ENCODE results near the gene PNPLA6. TPM values are rescaled to one million over a fixed set of nuclear protein-coding genes. Genes with fewer than 3 reads are reported as not detected.

PNPLA6 gene
- total RNA-seq, 2 experiments from 2014 or later = 160 to 184 TPM

DNA sequence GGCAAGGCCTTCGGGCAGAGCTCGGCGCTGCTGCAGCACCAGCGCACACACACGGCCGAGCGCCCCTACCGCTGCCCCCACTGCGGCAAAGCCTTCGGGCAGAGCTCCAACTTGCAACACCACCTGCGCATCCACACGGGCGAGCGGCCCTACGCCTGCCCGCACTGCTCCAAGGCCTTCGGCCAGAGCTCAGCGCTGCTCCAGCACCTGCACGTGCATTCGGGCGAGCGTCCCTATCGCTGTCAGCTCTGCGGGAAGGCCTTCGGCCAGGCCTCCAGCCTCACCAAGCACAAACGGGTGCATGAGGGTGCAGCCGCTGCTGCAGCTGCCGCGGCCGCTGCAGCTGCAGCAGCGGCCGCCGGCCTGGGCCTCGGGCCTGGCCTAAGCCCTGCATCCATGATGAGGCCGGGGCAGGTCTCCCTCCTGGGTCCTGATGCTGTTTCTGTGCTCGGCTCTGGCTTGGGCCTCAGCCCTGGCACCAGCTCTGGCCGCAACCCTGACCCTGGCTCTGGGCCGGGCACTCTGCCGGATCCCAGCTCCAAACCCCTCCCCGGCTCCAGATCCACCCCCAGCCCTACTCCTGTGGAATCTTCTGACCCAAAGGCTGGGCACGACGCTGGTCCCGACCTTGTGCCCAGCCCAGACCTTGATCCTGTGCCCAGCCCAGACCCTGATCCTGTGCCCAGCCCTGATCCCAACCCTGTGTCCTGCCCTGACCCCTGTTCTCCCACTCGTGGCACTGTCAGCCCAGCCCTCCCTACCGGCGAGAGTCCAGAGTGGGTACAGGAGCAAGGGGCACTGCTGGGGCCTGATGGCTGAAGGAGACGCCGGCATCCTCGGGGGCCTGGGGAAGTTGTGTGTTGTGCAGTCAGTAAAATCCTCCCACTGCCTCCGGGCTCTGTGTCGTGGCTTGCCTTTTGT is 15.1 kb upstream of the PNPLA6 start:
- H3K27me3 Mint-ChIP-seq = peaks cover 9% of the 10 kb centered on the region
- H3K4me1 Mint-ChIP-seq = peaks cover 13% of the 10 kb centered on the region
- H3K9me3 Mint-ChIP-seq (ENCODE audit: low read depth) = no peaks in the 10 kb centered on the region
- H3K4me3 Mint-ChIP-seq = no peak overlapping the region
- H3K36me3 Mint-ChIP-seq = no peaks in the 10 kb centered on the region
- H3K27ac Mint-ChIP-seq = no peak overlapping the region
- CTCF ChIA-PET = interaction anchor here (1.3 kb wide), 1 partner anchor 15 kb away, joined by 5 read pairs; the partner anchor contains the start of gene PNPLA6
- DNase-seq (no peak), ATAC-seq (no peak)

- CTCF ChIA-PET = interaction anchor here (0.8 to 3.4 kb wide), 5 partner anchors 13 to 347 kb away, joined by 3 to 37 read pairs (median 4); partner anchors contain the start of gene PNPLA6
- no peaks in the 10 kb centered on the region for H3K36me3 Mint-ChIP-seq
- peaks cover 5% of the 10 kb centered on the region for H3K27me3 Mint-ChIP-seq
- peaks cover 9% of the 10 kb centered on the region for H3K4me1 Mint-ChIP-seq
- DNase-seq (no peak), ATAC-seq (no peak)
- peak overlapping the region; percentile 73 for H3K4me3 Mint-ChIP-seq
- no peaks in the 10 kb centered on the region for H3K9me3 Mint-ChIP-seq (ENCODE audit: low read depth)
- H3K27ac Mint-ChIP-seq = peak overlapping the region; percentile 87
These were observed 13.9 kb upstream of the PNPLA6 start for GRCh38 chr19:7521551-7522071.

- H3K4me1 Mint-ChIP-seq = peaks cover 9% of the 10 kb centered on the region
- peak; percentile 94 for ATAC-seq
- peak; percentile 99 for DNase-seq
- H3K27me3 Mint-ChIP-seq = no peaks in the 10 kb centered on the region
- no peaks in the 10 kb centered on the region for H3K9me3 Mint-ChIP-seq (ENCODE audit: low read depth)
- H3K4me3 Mint-ChIP-seq = peak within 1 kb of the TSS; percentile 73
- CTCF ChIA-PET = interaction anchor here (0.8 to 3.4 kb wide), 11 partner anchors 12 to 382 kb away, joined by 3 to 37 read pairs (median 3); partner anchors contain the start of genes MAP2K7, PNPLA6 and TRAPPC5
- H3K27ac Mint-ChIP-seq = peak within 1 kb of the TSS; percentile 87
- H3K36me3 Mint-ChIP-seq = no peaks in the 10 kb centered on the region
These were observed 13.2 kb upstream of the PNPLA6 start, which contains the start of gene MCOLN1 for GRCh38 chr19:7522072-7522922. Gene MCOLN1, plus strand, starts transcription at chr19:7522624. Its CDS starts 127 bp downstream, at chr19:7522751.

DNA sequence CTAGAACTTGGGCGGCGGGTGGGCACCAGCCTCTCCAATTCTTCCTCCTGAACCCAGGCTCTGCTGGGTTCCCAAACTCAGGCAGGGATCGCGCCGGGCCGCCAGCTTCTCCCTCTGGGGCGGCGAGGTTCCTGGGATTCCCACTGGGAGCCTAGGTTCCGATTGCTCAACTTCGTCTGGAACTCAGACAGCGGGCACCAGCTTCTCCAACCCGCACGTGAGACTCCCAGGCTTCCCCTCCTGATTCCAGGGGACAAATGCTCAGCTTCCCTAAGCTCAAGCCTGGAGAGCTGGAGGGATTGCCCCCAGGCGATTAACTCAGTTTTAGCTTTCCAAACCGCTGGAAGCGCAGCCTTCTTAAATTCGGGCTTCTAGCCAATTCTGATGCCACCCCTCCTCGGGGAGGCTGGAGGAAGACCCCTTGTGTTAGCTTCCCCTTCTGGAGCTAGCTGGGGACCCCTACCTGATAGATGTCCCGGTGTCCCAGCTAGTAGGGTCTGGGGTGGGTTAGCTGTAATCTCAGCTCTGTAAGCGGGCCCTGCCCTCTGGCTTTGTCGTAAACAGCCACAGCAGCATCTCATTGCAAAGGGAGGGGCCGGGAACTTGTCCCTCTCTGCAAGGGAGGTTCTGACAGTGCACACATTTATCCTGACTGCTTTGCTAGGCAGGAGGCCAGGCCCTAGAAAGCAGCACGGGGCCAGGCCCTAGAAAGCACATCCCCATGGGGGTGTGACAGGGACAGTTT is 12.4 kb upstream of the PNPLA6 start:
- CTCF ChIA-PET = interaction anchor here (0.7 to 3.4 kb wide), 9 partner anchors 11 to 381 kb away, joined by 3 to 37 read pairs (median 3); partner anchors contain the start of genes MAP2K7, PNPLA6 and TRAPPC5
- no peak for ATAC-seq
- Mint-ChIP-seq H3K27ac (no peak overlapping the region), H3K4me3 (peak overlapping the region; percentile 73), H3K36me3 (no peaks in the 10 kb centered on the region), H3K27me3 (no peaks in the 10 kb centered on the region), H3K9me3 (ENCODE audit: low read depth) (no peaks in the 10 kb centered on the region), H3K4me1 (peaks cover 9% of the 10 kb centered on the region)
- no peak for DNase-seq

DNA sequence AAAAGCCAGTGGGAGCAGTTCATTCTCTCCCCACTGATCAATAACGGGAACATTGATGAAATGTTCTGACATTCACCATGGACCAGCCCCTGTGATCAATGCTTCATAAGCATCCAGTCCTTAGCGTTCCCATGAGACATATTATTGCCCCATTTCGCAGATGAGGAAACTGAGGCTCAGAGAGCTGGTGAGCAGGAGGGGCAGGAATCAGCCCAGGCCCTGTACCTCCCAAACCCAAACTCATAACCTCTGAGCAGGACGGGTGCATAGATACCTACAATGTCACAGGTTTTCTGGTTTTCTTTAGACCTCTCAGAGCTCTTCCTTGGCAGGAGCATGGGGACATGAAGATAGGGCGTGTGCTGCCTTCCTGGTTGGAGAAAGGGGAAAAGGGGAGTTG is 11.0 kb upstream of the PNPLA6 start:
- H3K4me1 Mint-ChIP-seq = peaks cover 9% of the 10 kb centered on the region
- no peaks in the 10 kb centered on the region for H3K27me3 Mint-ChIP-seq
- H3K9me3 Mint-ChIP-seq (ENCODE audit: low read depth) = no peaks in the 10 kb centered on the region
- no peak overlapping the region for H3K4me3 Mint-ChIP-seq
- H3K36me3 Mint-ChIP-seq = peaks cover 2% of the 10 kb centered on the region
- CTCF ChIA-PET = interaction anchor here (1.6 to 3.4 kb wide), 2 partner anchors 10 to 156 kb away, joined by 5 to 37 read pairs; partner anchors contain the start of genes PNPLA6 and TRAPPC5
- H3K27ac Mint-ChIP-seq = no peak overlapping the region
- DNase-seq = no peak
- ATAC-seq = no peak

GRCh38 chr19:7524992-7525739 is 10.4 kb upstream of the PNPLA6 start:
- Mint-ChIP-seq H3K4me3 (no peak overlapping the region), H3K9me3 (ENCODE audit: low read depth) (no peaks in the 10 kb centered on the region), H3K4me1 (peaks cover 9% of the 10 kb centered on the region), H3K27ac (no peak overlapping the region), H3K27me3 (no peaks in the 10 kb centered on the region), H3K36me3 (peaks cover 2% of the 10 kb centered on the region)
- DNase-seq (no peak), ATAC-seq (no peak)
- CTCF ChIA-PET = interaction anchor here (1.3 kb wide), 1 partner anchor 156 kb away, joined by 4 read pairs; the partner anchor contains the start of gene TRAPPC5

- H3K4me1 Mint-ChIP-seq = peaks cover 9% of the 10 kb centered on the region
- H3K9me3 Mint-ChIP-seq (ENCODE audit: low read depth) = no peaks in the 10 kb centered on the region
- no peaks in the 10 kb centered on the region for H3K27me3 Mint-ChIP-seq
- CTCF ChIA-PET = interaction anchor here (1.3 kb wide), 1 partner anchor 155 kb away, joined by 4 read pairs; the partner anchor contains the start of gene TRAPPC5
- H3K4me3 Mint-ChIP-seq = no peak overlapping the region
- peaks cover 3% of the 10 kb centered on the region for H3K36me3 Mint-ChIP-seq
- DNase-seq (no peak), ATAC-seq (no peak)
- no peak overlapping the region for H3K27ac Mint-ChIP-seq
These were observed 9.2 kb upstream of the PNPLA6 start for GRCh38 chr19:7526059-7526929.

GRCh38 chr19:7527516-7528191 is 7.9 kb upstream of the PNPLA6 start:
- CTCF ChIA-PET = no interaction called here
- Mint-ChIP-seq H3K9me3 (ENCODE audit: low read depth) (no peaks in the 10 kb centered on the region), H3K27ac (no peak overlapping the region), H3K4me3 (no peak overlapping the region), H3K36me3 (peaks cover 3% of the 10 kb centered on the region), H3K27me3 (no peaks in the 10 kb centered on the region), H3K4me1 (peaks cover 4% of the 10 kb centered on the region)
- DNase-seq (no peak), ATAC-seq (no peak)

DNA sequence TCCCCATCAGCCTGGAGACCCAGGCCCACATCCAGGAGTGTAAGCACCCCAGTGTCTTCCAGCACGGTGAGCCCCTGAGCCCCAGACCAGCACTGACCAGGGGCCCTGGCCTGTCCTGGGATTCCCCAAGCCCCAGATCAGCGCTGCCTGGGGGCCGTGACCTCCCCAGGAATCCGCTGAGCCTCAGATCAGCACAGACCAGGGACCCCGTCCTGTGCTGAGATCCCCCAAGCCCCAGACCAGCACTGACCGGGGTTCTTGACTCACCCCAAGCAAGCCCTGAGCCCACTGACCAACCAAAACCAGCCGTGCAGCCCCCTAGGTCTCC is 7.4 kb upstream of the PNPLA6 start:
- Mint-ChIP-seq H3K4me1 (peaks cover 8% of the 10 kb centered on the region), H3K36me3 (peaks cover 4% of the 10 kb centered on the region), H3K9me3 (ENCODE audit: low read depth) (no peaks in the 10 kb centered on the region), H3K27ac (no peak overlapping the region), H3K4me3 (no peak overlapping the region), H3K27me3 (no peaks in the 10 kb centered on the region)
- no peak for DNase-seq
- ATAC-seq = no peak
- CTCF ChIA-PET = no interaction called here

DNA sequence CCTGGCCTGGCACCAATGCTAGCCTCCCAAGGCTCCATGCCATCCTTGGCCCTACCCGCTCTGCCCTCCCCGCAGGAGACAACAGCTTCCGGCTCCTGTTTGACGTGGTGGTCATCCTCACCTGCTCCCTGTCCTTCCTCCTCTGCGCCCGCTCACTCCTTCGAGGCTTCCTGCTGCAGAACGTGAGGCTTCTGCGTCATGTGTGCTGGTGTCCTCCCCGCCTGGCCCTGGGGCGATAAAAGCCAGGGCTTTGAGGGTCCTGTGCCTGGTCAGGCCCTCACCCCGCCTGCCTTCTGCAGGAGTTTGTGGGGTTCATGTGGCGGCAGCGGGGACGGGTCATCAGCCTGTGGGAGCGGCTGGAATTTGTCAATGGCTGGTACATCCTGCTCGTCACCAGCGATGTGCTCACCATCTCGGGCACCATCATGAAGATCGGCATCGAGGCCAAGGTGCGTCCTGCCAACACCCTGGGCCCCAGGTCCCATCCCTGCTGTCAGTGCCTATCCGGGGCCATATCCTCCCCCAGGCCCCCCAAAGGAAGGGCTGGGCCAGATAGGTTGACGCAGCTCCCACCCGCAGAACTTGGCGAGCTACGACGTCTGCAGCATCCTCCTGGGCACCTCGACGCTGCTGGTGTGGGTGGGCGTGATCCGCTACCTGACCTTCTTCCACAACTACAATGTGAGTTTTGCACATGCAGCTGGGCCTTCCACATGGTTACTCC is 6.8 kb upstream of the PNPLA6 start:
- Mint-ChIP-seq H3K9me3 (ENCODE audit: low read depth) (no peaks in the 10 kb centered on the region), H3K4me1 (peaks cover 6% of the 10 kb centered on the region), H3K36me3 (peaks cover 4% of the 10 kb centered on the region), H3K27me3 (no peaks in the 10 kb centered on the region), H3K4me3 (no peak overlapping the region), H3K27ac (no peak overlapping the region)
- no peak for ATAC-seq
- CTCF ChIA-PET = no interaction called here
- DNase-seq = no peak

Data from activated CD8-positive, alpha-beta memory T cell treated with anti-CD3 and anti-CD28 coated beads, Interleukin-2, amount 10 ng/mL, durations not matched to agents 7 days and 5 days (primary cell).